Mesodermal cell (in vitro differentiated cells): Measurements from ENCODE around the gene EPYC.

Experiments
- H3K27ac ChIP-seq: 2 replicates; pipeline ENCODE4 v1.7.0; 2013; ENCODE audit warnings: mild to moderate bottlenecking, low read depth, low read length, moderate library complexity; ENCODE audit not compliant: severe bottlenecking
- H3K36me3 ChIP-seq: 2 replicates; pipeline ENCODE4 v1.7.1; 2013; ENCODE audit warnings: mild to moderate bottlenecking, low read length, moderate library complexity; ENCODE audit not compliant: control insufficient read depth, insufficient read depth
- H3K4me1 ChIP-seq: one replicate; pipeline ENCODE4 v1.7.1; 2013; ENCODE audit warnings: mild to moderate bottlenecking, low read length; ENCODE audit not compliant: insufficient read depth, control insufficient read depth, poor library complexity, severe bottlenecking
- H3K4me3 ChIP-seq: 2 replicates; pipeline ENCODE4 v1.7.0; 2013; ENCODE audit warnings: low read length, control low read depth, mild to moderate bottlenecking; ENCODE audit not compliant: insufficient read depth, poor library complexity, severe bottlenecking; ENCODE audit errors: extremely low read depth
- H3K9me3 ChIP-seq: 2 replicates; pipeline ENCODE4 v1.7.1; 2013; ENCODE audit warnings: mild to moderate bottlenecking, low read length, moderate library complexity; ENCODE audit not compliant: control insufficient read depth
- WGBS, 2 experiments: methylation state at CpG; one replicate each; pipeline ENCODE4 v1.1.5; 2013; ENCODE audit warnings: missing lambda C conversion rate in 2 of 2; ENCODE audit not compliant: insufficient coverage in 2 of 2; 5-methylcytosine and 5-hydroxymethylcytosine counted together

The EPYC gene

GRCh38 chr12:90940872-90941499, 63.8 kb downstream of the EPYC start:
- H3K36me3 ChIP-seq: no peaks in the 10 kb centered on the region
- peaks cover 4% of the 10 kb centered on the region for H3K9me3 ChIP-seq
- H3K4me1 ChIP-seq: peaks cover 7% of the 10 kb centered on the region
- no peak overlapping the region for H3K4me3 ChIP-seq
- 0% methylated on average over 1 of the region's 3 CpGs; no CpG with 5 or more reads in 1 of the 2 experiments for WGBS, 2 experiments
- H3K27ac ChIP-seq: no peak overlapping the region

GRCh38 chr12:90939382-90939781, 65.4 kb downstream of the EPYC start:
- no peak overlapping the region for H3K27ac ChIP-seq

GRCh38 chr12:90938451-90938850, 66.3 kb downstream of the EPYC start:
- Histone ChIP-seq H3K27ac (peak overlapping the region; percentile 30), H3K36me3 (no peaks in the 10 kb centered on the region), H3K9me3 (peaks cover 4% of the 10 kb centered on the region), H3K4me1 (peaks cover 7% of the 10 kb centered on the region), H3K4me3 (no peak overlapping the region)
- 76 to 90% methylated on average over 2 of the region's 6 CpGs for WGBS, 2 experiments

More at GRCh38 chr12:90939382-90939781, 65.4 kb downstream of the EPYC start:
- Histone ChIP-seq H3K4me3 (no peak overlapping the region), H3K9me3 (peaks cover 4% of the 10 kb centered on the region), H3K36me3 (no peaks in the 10 kb centered on the region), H3K4me1 (peaks cover 7% of the 10 kb centered on the region)
- 100% methylated on average over 1 of the region's 1 CpG for WGBS, 2 experiments

GRCh38 chr12:90937651-90938050, 67.1 kb downstream of the EPYC start:
- WGBS, 2 experiments: no CpG with 5 or more reads among the region's 2 CpGs
- Histone ChIP-seq H3K27ac (no peak overlapping the region), H3K36me3 (no peaks in the 10 kb centered on the region), H3K9me3 (peaks cover 4% of the 10 kb centered on the region), H3K4me1 (peaks cover 7% of the 10 kb centered on the region), H3K4me3 (no peak overlapping the region)

- Histone ChIP-seq H3K36me3 (no peaks in the 10 kb centered on the region), H3K9me3 (peaks cover 4% of the 10 kb centered on the region), H3K4me3 (no peak overlapping the region), H3K4me1 (peaks cover 7% of the 10 kb centered on the region), H3K27ac (no peak overlapping the region)
- WGBS, 2 experiments: 77 to 93% methylated on average over 3 of the region's 5 CpGs
These were observed 68.4 kb downstream of the EPYC start for GRCh38 chr12:90936230-90937005.

- WGBS, 2 experiments: 50 to 59% methylated on average over 1 to 3 of the region's 5 CpGs
- H3K36me3 ChIP-seq: no peaks in the 10 kb centered on the region
- H3K9me3 ChIP-seq: no peaks in the 10 kb centered on the region
- H3K4me3 ChIP-seq: no peak overlapping the region
- H3K4me1 ChIP-seq: no peaks in the 10 kb centered on the region
- H3K27ac ChIP-seq: no peak overlapping the region
These were observed 79.2 kb downstream of the EPYC start for GRCh38 chr12:90925562-90925961.

- Histone ChIP-seq H3K9me3 (no peaks in the 10 kb centered on the region), H3K27ac (no peak overlapping the region), H3K36me3 (no peaks in the 10 kb centered on the region), H3K4me1 (no peaks in the 10 kb centered on the region), H3K4me3 (no peak overlapping the region)
- no CpG with 5 or more reads among the region's 1 CpG for WGBS, 2 experiments
These were observed 80.4 kb downstream of the EPYC start for GRCh38 chr12:90924406-90924805.

- Histone ChIP-seq H3K36me3 (no peaks in the 10 kb centered on the region), H3K27ac (no peak overlapping the region), H3K4me3 (no peak overlapping the region), H3K4me1 (no peaks in the 10 kb centered on the region), H3K9me3 (no peaks in the 10 kb centered on the region)
These were observed 82.6 kb downstream of the EPYC start for GRCh38 chr12:90922145-90922627.

GRCh38 chr12:90921536-90921935, 83.2 kb downstream of the EPYC start:
- Histone ChIP-seq H3K4me3 (no peak overlapping the region), H3K4me1 (no peaks in the 10 kb centered on the region), H3K9me3 (no peaks in the 10 kb centered on the region), H3K27ac (no peak overlapping the region), H3K36me3 (no peaks in the 10 kb centered on the region)
- WGBS, 2 experiments: 100% methylated on average over 1 of the region's 1 CpG; no CpG with 5 or more reads in 1 of the 2 experiments

- no peaks in the 10 kb centered on the region for H3K9me3 ChIP-seq
- no peaks in the 10 kb centered on the region for H3K4me1 ChIP-seq
- H3K4me3 ChIP-seq: no peak overlapping the region
- H3K27ac ChIP-seq: no peak overlapping the region
- H3K36me3 ChIP-seq: no peaks in the 10 kb centered on the region
- WGBS, 2 experiments: no CpG with 5 or more reads among the region's 1 CpG
These were observed 84.5 kb downstream of the EPYC start for GRCh38 chr12:90920222-90920621.

- Histone ChIP-seq H3K4me3 (no peak overlapping the region), H3K36me3 (no peaks in the 10 kb centered on the region), H3K4me1 (no peaks in the 10 kb centered on the region), H3K9me3 (no peaks in the 10 kb centered on the region), H3K27ac (no peak overlapping the region)
- 83% methylated on average over 1 of the region's 2 CpGs; no CpG with 5 or more reads in 1 of the 2 experiments for WGBS, 2 experiments
These were observed 87.3 kb downstream of the EPYC start for GRCh38 chr12:90917431-90917830.
